ENCODE data around the gene RTL1. TPM values are rescaled to one million over a fixed set of nuclear protein-coding genes. Genes with fewer than 3 reads are reported as not detected.

Gene RTL1
- total RNA-seq, 1 donor from 2014 or later = not detected

GRCh38 chr14:100898935-100899883 is 4.3 kb downstream of the RTL1 start:
- FAIRE-seq = no peak

DNA sequence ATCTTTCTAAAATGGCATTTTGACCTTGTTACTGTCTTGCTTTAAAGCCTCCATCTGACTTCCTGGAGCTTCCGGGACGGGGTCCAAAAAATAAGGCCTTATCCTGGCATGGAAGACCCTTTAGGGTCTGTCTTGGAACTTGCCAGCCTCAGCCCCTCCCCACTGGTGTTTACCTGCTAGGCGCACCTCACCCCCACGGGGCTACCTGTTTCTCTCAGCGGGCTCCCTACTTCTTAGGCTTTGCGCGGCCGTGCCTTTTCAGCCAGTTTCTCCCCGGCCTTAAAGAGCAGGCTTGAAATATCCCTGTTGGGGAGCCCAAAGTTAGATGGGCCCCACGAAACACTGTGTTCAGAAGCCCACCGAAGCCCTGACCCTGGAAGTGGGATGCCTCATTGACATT is 5.1 kb downstream of the RTL1 start:
- no peak for DNase-seq (ENCODE audit: low spot score in 2 of 2)

More at GRCh38 chr14:100898935-100899883, 4.3 kb downstream of the RTL1 start:
- no peak for DNase-seq (ENCODE audit: low spot score in 2 of 2)

GRCh38 chr14:100896369-100897060 is 7.0 kb downstream of the RTL1 start:
- DNase-seq (ENCODE audit: low spot score in 2 of 2) (no peak), FAIRE-seq (no peak)

More for the DNA sequence above, 5.1 kb downstream of the RTL1 start:
- no peak for FAIRE-seq

GRCh38 chr14:100895411-100895810 is 8.1 kb downstream of the RTL1 start:
- DNase-seq (ENCODE audit: low spot score in 2 of 2) (no peak), FAIRE-seq (no peak)

DNA sequence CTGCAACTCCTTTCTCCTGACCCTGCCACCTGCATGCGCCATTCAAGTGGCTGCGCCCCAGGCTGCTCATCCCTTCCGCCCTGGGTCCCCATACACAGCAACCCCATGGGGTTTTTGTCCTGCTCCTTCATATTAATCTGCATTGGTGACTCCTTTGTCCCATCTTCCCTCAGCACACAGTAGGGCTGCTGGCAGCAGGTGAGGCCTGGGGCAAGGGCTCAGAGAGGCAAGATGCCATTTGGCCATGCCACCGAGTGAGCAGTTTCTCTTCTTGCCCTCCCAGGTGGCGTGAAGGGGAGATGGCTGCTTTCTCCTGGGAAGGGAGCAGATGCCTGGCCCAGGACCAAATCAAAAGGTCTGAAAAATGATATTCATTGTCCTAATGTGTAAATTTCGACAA is 9.1 kb downstream of the RTL1 start:
- FAIRE-seq = no peak
- no peak for DNase-seq (ENCODE audit: low spot score in 2 of 2)

DNA sequence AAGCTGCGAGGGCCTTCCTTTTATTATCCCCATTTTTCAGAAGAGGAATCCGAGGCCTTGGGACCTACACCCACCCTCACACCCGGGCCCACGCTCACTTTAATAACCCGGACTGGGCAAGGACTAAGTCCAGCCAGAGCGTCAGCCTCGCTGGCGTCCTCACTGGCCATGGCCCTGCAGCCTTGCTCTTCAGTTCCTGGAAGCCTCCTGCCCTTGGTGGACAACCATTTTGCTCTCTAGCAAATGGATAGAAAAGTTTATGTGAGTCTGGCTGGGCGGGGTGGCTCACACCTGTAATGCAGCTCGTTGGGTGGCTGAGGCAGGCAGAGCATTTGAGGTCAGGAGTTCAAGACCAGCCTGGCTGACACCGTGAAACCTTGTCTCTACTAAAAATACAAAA is 9.8 kb downstream of the RTL1 start:
- no peak for DNase-seq (ENCODE audit: low spot score in 2 of 2)
- FAIRE-seq = no peak

- FAIRE-seq = no peak
- DNase-seq (ENCODE audit: low spot score in 2 of 2) = no peak
Measured at GRCh38 chr14:100893228-100893601, 10.3 kb downstream of the RTL1 start.

GRCh38 chr14:100892496-100893227 is 10.9 kb downstream of the RTL1 start:
- FAIRE-seq (no peak), DNase-seq (ENCODE audit: low spot score in 2 of 2) (no peak)

DNA sequence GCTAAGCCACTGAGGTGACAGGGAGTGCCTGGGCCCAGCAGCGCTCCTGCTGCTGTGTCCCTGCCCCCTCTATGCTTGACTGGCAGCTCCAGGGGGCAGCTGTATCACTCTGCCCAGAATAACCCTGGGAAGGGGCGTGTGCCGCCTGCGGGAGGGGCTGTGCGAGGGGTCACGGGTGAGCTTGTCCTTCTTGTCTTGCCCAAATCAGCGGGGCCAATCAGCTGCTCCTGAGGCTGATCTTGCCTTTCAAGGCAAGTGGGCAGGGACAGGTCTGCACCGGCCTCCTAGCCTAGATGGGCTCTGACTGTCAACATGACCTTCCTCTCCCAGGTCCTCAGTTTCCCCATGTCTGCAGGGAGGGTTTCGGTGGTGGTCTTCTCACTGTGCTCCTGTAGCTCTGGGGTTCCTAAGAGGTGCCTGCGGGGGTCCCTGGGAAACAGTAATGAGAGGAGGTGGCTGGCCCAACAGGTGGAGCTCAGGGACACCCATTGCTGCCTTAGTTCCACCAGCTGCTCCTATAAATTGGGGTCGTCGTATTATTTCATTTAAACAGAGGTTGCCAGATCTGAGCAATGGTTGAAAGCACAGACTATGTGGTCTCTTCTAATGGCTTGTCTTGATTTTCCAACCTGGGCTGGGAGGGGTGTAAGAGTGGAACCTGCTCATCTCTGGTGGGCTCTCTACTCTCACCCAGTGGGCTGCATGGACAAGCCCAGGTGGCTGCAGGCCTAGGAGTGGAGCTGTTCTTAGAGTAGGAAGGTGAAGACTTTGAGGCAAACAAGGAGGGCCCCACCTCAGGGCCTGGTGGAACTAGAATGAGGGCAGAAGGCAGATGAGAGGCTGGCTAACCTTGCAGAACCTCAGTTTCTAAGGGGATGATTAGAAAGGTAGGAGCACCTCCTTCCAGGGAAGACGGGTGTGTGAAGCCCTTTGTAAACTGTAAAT is 11.7 kb downstream of the RTL1 start:
- FAIRE-seq (no peak), DNase-seq (ENCODE audit: low spot score in 2 of 2) (no peak)

- no peak for DNase-seq (ENCODE audit: low spot score in 2 of 2)
- FAIRE-seq = no peak
Measured at GRCh38 chr14:100891051-100891450, 12.5 kb downstream of the RTL1 start.

GRCh38 chr14:100890061-100890850 is 13.3 kb downstream of the RTL1 start:
- DNase-seq (ENCODE audit: low spot score in 2 of 2) (no peak), FAIRE-seq (no peak)

DNA sequence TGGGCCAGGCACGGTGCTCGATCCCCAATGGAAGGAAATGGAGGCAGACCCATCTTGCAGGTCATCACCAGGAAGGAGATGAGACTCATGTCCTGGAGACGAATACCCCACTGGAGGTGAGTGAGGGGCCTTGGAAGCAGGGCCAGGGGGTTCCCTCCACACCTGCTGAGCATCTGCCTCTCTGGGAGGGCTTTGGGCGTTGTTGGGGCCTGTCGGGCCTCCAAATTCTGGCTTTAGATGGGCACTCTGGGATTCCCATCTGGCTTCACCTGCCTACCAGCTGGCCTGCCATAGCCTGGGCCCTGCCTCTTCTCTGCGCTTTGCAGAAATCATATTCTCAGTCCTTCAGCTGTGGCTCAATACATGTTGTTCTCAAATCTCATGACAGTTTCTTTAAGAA is 13.9 kb downstream of the RTL1 start:
- no peak for FAIRE-seq
- DNase-seq (ENCODE audit: low spot score in 2 of 2) = no peak

DNA sequence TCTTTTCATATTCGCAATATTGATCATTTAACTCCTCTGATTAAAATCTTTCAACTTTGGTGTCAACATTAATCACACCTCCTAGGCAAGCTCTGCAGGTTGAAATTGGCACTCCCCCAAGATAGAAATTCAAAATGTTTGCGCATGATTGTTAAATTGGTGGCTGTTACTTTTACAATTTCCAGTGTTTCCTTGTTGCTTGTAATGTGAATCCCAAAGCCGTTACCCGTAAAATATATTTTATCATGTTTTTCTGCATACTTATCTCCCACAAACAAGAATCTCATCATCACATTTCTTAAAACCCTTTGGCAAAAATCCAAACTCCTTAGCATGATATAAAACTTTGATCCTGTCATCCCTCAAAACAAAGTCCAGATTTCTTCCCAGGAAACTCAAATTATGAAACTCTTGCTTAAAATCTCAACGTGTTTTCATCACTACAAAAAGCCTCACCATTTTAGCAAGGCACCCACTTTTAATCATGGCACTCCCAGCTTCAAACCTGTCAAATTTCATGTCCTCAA is 14.7 kb downstream of the RTL1 start:
- no peak for FAIRE-seq
- DNase-seq (ENCODE audit: low spot score in 2 of 2) = no peak

- DNase-seq (ENCODE audit: low spot score in 2 of 2) (no peak), FAIRE-seq (no peak)
Measured at GRCh38 chr14:100887728-100888335, 15.7 kb downstream of the RTL1 start.

GRCh38 chr14:100885617-100886016 is 17.9 kb downstream of the RTL1 start:
- no peak for FAIRE-seq
- no peak for DNase-seq (ENCODE audit: low spot score in 2 of 2)

DNA sequence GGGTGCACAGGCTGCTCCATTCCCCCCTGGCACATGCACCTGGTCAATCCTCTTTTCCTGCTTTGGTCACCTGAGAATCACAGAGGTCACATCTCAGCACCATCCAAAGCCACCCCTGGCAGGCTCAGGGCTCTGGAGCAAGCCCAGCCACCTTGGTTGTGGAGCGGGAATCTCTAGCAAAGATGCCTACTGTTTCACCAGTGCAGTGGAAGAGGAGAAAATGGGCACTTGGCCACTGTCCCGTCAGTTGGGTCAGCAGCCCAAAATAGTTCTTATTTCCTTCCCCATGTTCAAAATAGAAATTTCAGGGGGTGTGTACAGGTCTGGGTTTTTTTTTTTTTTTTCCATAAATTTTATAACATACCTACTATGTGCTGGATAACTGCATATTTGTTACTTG is 18.3 kb downstream of the RTL1 start:
- DNase-seq (ENCODE audit: low spot score in 2 of 2) (no peak), FAIRE-seq (no peak)

GRCh38 chr14:100884456-100884855 is 19.1 kb downstream of the RTL1 start:
- FAIRE-seq (no peak), DNase-seq (ENCODE audit: low spot score in 2 of 2) (no peak)

DNA sequence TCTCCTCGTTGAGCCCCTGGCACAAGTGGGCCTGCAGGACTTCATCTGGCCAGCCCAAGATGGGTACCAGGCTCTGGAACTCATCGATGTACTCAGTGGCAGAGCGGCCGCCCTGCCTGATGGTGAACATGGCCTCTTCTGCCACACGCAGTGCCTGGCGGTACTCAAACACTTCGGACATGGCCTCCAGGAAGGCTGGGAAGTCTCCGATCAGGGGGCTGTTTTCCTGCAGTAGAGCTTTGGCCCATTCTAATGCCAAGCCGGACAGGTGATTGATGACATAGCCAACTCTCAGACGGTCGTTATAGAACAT is 19.8 kb downstream of the RTL1 start:
- no peak for FAIRE-seq
- DNase-seq (ENCODE audit: low spot score in 2 of 2) = no peak
